ENCODE results near the gene C9. TPM values are rescaled to one million over a fixed set of nuclear protein-coding genes. Genes with fewer than 3 reads are reported as not detected.
"Not testable (repeated sequence)": the region's sequence is repeated elsewhere in the genome, so short reads cannot be mapped to it uniquely, and the experiment has no call there.

Gene C9
- total and polyA plus RNA-seq, 12 donors: 0.17 TPM; not detected in 11

DNA sequence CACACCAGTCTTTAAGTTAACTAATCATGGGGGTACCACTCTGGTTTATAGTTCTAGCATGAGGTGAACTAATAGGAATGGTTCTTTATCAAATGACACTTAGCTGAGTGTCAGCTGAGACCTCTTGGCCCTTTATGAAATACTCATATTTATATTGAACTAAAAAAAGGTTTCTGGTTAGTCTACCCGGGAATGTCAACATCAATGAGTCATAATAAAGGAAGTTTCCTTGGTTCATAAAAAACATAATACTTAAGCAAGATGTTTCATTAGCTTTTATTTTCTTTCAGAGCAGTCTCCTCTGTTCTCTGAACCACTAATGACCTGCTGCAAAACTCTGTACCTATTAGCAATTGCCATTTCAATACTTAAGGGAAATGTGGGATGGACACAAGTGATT, 46.8 kb upstream of the C9 start:
- peak in 5 of 8 donors; percentile 36 to 78 (median 47) for ATAC-seq
- TF ChIP-seq, protein P1, sequence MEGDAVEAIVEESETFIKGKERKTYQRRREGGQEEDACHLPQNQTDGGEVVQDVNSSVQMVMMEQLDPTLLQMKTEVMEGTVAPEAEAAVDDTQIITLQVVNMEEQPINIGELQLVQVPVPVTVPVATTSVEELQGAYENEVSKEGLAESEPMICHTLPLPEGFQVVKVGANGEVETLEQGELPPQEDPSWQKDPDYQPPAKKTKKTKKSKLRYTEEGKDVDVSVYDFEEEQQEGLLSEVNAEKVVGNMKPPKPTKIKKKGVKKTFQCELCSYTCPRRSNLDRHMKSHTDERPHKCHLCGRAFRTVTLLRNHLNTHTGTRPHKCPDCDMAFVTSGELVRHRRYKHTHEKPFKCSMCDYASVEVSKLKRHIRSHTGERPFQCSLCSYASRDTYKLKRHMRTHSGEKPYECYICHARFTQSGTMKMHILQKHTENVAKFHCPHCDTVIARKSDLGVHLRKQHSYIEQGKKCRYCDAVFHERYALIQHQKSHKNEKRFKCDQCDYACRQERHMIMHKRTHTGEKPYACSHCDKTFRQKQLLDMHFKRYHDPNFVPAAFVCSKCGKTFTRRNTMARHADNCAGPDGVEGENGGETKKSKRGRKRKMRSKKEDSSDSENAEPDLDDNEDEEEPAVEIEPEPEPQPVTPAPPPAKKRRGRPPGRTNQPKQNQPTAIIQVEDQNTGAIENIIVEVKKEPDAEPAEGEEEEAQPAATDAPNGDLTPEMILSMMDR (IDR thresholded peaks at IDR 0.05): no peak
- 18 to 39% methylated on average over 1 of the region's 1 CpG for WGBS, 2 donors

DNA sequence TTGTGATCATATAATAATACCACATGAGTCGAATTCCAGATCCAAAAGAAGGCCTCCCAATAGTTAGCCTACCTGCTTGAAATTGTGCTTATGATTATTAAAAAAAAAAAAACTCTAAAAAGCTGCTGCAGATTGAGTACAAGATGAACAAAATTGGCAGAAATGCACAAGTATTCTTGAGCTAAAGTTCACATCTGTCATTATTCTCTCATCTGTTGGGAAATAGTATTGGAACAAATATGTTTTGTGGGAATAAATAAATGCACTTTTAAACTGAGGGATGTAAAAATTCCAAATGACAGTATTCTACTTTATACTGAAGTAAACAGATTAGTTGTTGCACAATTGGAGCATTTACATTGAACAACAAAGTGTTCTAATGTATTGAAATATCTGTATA, 44.7 kb upstream of the C9 start:
- Histone ChIP-seq H3K27me3 (no peaks in the 10 kb centered on the region), H3K4me1 (peaks cover 0 to 76% (median 36%) of the 10 kb centered on the region in 9 donors), H3K9me3 (no peaks in the 10 kb centered on the region), H3K27ac (no peak overlapping the region), H3K4me3 (no peak overlapping the region), H3K36me3 (peaks cover 0 to 41% (median 0%) of the 10 kb centered on the region in 9 donors)
- DNase-seq (no peak), ATAC-seq (no peak)
- TF ChIP-seq, protein P1 (IDR thresholded peaks at IDR 0.05): no peak
- 82 to 91% methylated on average over 1 of the region's 1 CpG for WGBS, 2 donors
- intact Hi-C loops (cut with DNase I): no loop called here

More for the DNA sequence above, 46.8 kb upstream of the C9 start:
- H3K9me3 ChIP-seq: no peaks in the 10 kb centered on the region
- H3K4me3 ChIP-seq: no peak overlapping the region
- peaks cover 0 to 85% (median 41%) of the 10 kb centered on the region in 9 donors for H3K4me1 ChIP-seq
- no peak for DNase-seq
- H3K36me3 ChIP-seq: peaks cover 0 to 32% (median 0%) of the 10 kb centered on the region in 9 donors
- intact Hi-C loops (cut with DNase I): no loop called here
- peak overlapping the region in 5 of 10 donors; percentile 1 to 54 (median 30) for H3K27ac ChIP-seq
- no peaks in the 10 kb centered on the region for H3K27me3 ChIP-seq

DNA sequence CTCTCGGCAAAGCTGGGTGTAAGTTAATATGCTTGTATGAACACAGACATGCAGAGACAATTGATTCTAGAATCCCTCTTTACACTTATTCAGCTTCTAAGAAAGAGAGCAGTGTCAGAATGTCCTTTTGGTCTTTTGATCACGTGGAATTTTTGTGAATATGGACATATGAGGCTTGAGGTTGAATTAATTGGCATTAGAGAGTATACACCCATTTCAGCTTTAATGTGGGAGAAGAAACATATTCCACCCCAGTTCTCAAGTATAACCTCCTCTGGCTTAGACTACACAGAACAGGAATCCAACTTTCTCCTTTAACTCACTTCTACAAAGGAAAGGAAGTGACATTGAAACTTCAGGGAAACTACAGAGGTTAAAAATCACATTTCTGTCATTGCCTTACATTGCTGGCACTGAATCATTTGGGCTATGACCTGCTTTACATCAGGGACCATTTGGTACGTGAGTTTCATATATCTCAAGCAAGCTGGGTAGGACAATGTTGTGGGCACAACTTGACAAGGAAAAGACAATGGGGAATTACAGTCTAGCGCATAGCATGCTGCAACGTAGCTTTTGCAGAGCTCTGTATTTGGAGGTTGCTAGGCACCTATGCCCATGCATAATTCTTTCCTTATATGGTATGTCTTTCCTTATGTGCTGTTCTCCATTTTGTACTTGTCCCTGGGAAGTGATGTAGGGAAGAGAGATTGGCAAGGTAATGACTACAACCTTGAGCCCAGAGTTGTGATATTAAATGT, 41.0 kb upstream of the C9 start:
- 65 to 67% methylated on average over 5 of the region's 5 CpGs for WGBS, 2 donors
- H3K4me1 ChIP-seq: peaks cover 0 to 62% (median 23%) of the 10 kb centered on the region in 9 donors
- no peak overlapping the region for H3K4me3 ChIP-seq
- no peak for DNase-seq
- no peaks in the 10 kb centered on the region for H3K27me3 ChIP-seq
- H3K36me3 ChIP-seq: peaks cover 0 to 42% (median 0%) of the 10 kb centered on the region in 9 donors
- peak in 1 of 8 donors; percentile 13 for ATAC-seq
- intact Hi-C loops (cut with DNase I): no loop called here
- H3K27ac ChIP-seq: peak overlapping the region in 1 of 10 donors; percentile 18
- TF ChIP-seq, protein P1 (IDR thresholded peaks at IDR 0.05): no peak
- peaks cover 0 to 3% (median 0%) of the 10 kb centered on the region in 11 donors for H3K9me3 ChIP-seq

DNA sequence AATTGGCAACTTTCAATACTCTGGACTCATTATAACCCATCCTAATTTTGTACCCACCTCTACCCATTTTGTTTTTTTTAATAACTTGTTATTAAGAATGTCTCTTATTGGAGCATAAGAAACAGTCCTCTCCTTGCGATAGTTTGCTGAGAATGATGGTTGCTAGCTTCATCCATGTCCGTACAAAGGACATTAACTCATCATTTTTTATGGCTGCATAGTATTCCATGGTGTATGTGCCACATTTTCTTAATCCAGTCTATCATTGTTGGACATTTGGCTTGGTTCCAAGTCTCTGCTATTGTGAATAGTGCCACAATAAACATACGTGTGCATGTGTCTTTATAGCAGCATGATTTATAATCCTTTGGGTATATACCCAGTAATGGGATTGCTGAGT, 39.5 kb upstream of the C9 start:
- WGBS, 2 donors: 89 to 97% methylated on average over 3 of the region's 3 CpGs
- H3K27me3 ChIP-seq; DNase-seq; H3K4me3 ChIP-seq; H3K27ac ChIP-seq; intact Hi-C loops (cut with DNase I); H3K9me3 ChIP-seq; ATAC-seq: not testable (repeated sequence)
- Histone ChIP-seq H3K4me1 (peaks cover 0 to 70% (median 35%) of the 10 kb centered on the region in 9 donors), H3K36me3 (peaks cover 0 to 42% (median 0%) of the 10 kb centered on the region in 9 donors)

DNA sequence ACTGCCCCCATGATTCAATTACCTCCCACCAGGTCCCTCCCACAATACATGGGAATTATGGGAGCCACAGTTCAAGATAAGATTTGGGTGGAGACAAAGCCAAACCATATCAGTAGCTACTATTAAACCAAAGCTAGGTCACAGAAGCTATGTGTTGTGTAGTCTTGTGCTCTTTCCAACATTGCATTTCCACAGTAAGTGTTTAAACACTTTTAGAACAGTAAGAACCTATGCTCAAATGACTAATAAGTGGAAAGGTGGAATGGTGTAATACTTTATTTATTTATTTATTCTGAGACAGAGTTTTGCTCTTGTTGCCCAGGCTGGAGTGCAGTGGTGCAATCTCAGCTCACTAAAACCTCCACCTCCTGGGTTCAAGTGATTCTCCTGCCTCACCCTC, 37.8 kb upstream of the C9 start:
- ATAC-seq; H3K4me3 ChIP-seq; DNase-seq; H3K27me3 ChIP-seq; H3K9me3 ChIP-seq; intact Hi-C loops (cut with DNase I): not testable (repeated sequence)
- peaks cover 0 to 72% (median 32%) of the 10 kb centered on the region in 9 donors for H3K4me1 ChIP-seq
- H3K36me3 ChIP-seq: peaks cover 0 to 37% (median 0%) of the 10 kb centered on the region in 9 donors
- peak overlapping the region in 1 of 10 donors; percentile 8 for H3K27ac ChIP-seq
